ENCODE measurements around the gene PRCP. TPM values are rescaled to one million over a fixed set of nuclear protein-coding genes. Genes with fewer than 3 reads are reported as not detected.

PRCP gene
- polyA plus RNA-seq, 1 of the 3 experiments (the other 2 are of a cell fraction) = 65.0 TPM

DNA sequence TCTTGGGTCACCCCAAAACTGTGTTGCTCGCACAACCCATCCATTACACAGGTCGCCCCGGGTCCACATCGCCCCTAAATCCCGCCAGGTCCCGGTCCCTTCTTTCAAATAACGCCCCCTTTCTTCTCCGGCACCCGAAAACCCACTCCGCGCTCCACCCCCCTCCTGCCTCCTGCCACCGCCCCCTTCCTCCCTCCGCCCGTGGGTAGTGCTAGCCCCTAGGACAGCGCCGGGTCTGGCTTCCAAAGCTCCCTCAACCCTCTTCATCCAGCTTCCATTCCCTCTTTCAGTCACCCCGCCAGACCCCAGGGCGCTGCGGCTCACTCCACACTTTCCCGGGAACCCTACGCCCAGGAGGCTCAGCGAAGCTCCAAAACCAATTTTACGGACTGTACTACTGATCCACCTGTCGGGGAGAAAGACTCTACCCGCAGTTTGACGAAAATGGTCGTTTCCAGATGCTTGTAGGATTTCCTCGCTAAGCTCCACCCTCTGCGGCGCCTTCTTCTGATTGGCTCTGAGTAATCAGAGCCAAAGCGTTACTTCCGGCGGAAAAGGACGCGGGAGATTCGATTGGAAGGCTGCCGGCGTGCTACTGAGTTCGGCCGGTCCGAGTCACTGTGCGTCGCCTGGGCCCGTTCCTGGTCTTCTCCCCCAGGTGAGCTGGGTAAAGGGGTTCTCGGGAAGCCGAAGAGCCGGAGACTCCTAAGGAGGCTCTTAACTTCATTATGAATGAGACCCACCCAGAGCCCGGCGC, 1.1 kb upstream of the PRCP start, which contains the start of gene DDIAS:
Gene DDIAS (plus strand): TSS at position 572 of the 757 bp plus-strand sequence. CDS start 13,003 bp downstream, outside the sequence.
- Histone ChIP-seq H3F3A (replicated peaks; ENCODE audit: insufficient read depth) (no peaks in the 10 kb centered on the region), H4K20me1 (ENCODE audit: insufficient read depth) (no peaks in the 10 kb centered on the region), H3K4me3 (ENCODE audit: low read depth in 2 of 2, low read length in 1 of 2) (peak within 1 kb of the TSS; percentile 78 to 90), H3K9me2 (no peaks in the 10 kb centered on the region), H2AFZ (ENCODE audit: low read depth) (peak within 1 kb of the TSS; percentile 87), H3K9ac (peak within 1 kb of the TSS; percentile 48; the same call in 1 of the 2 replicates), H3K4me1 (ENCODE audit: control insufficient read depth in 1 of 2, insufficient read depth in 2 of 2, low read depth in 1 of 2, low read length in 1 of 2) (peaks cover 0 to 24% of the 10 kb centered on the region in 2 experiments; a peak in 3 of 4 replicates), H3K9me3 (no peaks in the 10 kb centered on the region), H3K27me3 (ENCODE audit: insufficient read depth) (no peaks in the 10 kb centered on the region), H3K27ac (ENCODE audit: low read depth in 2 of 2, low read length in 1 of 2) (peak within 1 kb of the TSS; percentile 70 to 95), H3K4me2 (peak within 1 kb of the TSS; percentile 87), H3K79me2 (ENCODE audit: insufficient read depth) (peaks cover 49% of the 10 kb centered on the region), H3K36me3 (replicated peaks in 1 of 2; ENCODE audit: control insufficient read depth in 1 of 2, insufficient read depth in 2 of 2, low read length in 1 of 2) (no peaks in the 10 kb centered on the region)
- TF ChIP-seq FOXM1 (IDR thresholded peaks at IDR 0.05; ENCODE audit: low read depth) (no peak), SMC3 (IDR thresholded peaks at IDR 0.05; ENCODE audit: low read depth, low read length) (no peak), GATA2 (CRISPR knock-in tag; IDR thresholded peaks at IDR 0.05) (no peak), RFX5 (IDR thresholded peaks at IDR 0.05; ENCODE audit: low read length) (peak; percentile 49; the same call in 1 of the 2 replicates), FOXJ3 (CRISPR knock-in tag; IDR thresholded peaks at IDR 0.05) (no peak), CTCF (IDR thresholded peaks at IDR 0.05) (no peak), GABPA (IDR thresholded peaks at IDR 0.05; ENCODE audit: low read depth) (peak; percentile 81), MXI1 (IDR thresholded peaks at IDR 0.05; ENCODE audit: low read depth, low read length) (peak; percentile 100), SIN3A (IDR thresholded peaks at IDR 0.05; ENCODE audit: borderline replicate concordance, low read depth, low read length) (peak; percentile 100), TAF1 (IDR thresholded peaks at IDR 0.05; ENCODE audit: borderline replicate concordance, low read depth, low read length) (no peak; the same call in 1 of the 2 replicates), CHD2 (IDR thresholded peaks at IDR 0.05; ENCODE audit: low read length, partially characterized antibody) (peak; percentile 73), POLR2AphosphoS5 (IDR thresholded peaks at IDR 0.05; ENCODE audit: low read depth, low read length) (peak; percentile 44; the same call in 1 of the 2 replicates), USF2 (IDR thresholded peaks at IDR 0.05; ENCODE audit: borderline replicate concordance, low read depth, low read length) (no peak), RCOR1 (IDR thresholded peaks at IDR 0.05; ENCODE audit: low read length) (no peak), NRF1 (IDR thresholded peaks at IDR 0.05; ENCODE audit: low read depth, low read length) (no peak)
- TF ChIP-seq, protein P1, sequence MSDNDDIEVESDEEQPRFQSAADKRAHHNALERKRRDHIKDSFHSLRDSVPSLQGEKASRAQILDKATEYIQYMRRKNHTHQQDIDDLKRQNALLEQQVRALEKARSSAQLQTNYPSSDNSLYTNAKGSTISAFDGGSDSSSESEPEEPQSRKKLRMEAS (IDR thresholded peaks at IDR 0.05; ENCODE audit: low read depth) = peak; percentile 98
- TF ChIP-seq, protein P2, sequence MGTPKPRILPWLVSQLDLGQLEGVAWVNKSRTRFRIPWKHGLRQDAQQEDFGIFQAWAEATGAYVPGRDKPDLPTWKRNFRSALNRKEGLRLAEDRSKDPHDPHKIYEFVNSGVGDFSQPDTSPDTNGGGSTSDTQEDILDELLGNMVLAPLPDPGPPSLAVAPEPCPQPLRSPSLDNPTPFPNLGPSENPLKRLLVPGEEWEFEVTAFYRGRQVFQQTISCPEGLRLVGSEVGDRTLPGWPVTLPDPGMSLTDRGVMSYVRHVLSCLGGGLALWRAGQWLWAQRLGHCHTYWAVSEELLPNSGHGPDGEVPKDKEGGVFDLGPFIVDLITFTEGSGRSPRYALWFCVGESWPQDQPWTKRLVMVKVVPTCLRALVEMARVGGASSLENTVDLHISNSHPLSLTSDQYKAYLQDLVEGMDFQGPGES (IDR thresholded peaks at IDR 0.05; ENCODE audit: low read depth, low read length) = 0 out of 2 replicates have a peak, but pooled peaks have one; percentile 23
- TF ChIP-seq, protein P3, sequence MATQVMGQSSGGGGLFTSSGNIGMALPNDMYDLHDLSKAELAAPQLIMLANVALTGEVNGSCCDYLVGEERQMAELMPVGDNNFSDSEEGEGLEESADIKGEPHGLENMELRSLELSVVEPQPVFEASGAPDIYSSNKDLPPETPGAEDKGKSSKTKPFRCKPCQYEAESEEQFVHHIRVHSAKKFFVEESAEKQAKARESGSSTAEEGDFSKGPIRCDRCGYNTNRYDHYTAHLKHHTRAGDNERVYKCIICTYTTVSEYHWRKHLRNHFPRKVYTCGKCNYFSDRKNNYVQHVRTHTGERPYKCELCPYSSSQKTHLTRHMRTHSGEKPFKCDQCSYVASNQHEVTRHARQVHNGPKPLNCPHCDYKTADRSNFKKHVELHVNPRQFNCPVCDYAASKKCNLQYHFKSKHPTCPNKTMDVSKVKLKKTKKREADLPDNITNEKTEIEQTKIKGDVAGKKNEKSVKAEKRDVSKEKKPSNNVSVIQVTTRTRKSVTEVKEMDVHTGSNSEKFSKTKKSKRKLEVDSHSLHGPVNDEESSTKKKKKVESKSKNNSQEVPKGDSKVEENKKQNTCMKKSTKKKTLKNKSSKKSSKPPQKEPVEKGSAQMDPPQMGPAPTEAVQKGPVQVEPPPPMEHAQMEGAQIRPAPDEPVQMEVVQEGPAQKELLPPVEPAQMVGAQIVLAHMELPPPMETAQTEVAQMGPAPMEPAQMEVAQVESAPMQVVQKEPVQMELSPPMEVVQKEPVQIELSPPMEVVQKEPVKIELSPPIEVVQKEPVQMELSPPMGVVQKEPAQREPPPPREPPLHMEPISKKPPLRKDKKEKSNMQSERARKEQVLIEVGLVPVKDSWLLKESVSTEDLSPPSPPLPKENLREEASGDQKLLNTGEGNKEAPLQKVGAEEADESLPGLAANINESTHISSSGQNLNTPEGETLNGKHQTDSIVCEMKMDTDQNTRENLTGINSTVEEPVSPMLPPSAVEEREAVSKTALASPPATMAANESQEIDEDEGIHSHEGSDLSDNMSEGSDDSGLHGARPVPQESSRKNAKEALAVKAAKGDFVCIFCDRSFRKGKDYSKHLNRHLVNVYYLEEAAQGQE (IDR thresholded peaks at IDR 0.05; ENCODE audit: low read depth, low read length) = no peak
- WGBS (ENCODE audit: low lambda C conversion rate) = under 1% methylated on average over 49 of the region's 49 CpGs
- DNase-seq = peak; percentile 85
- POLR2A ChIA-PET = interaction anchor here (0.6 to 2.3 kb wide), 7 partner anchors 9 to 385 kb away, joined by 3 to 11 read pairs (median 5); partner anchors contain the start of genes CCDC90B, FAM181B, PCF11 and RAB30
- CTCF ChIA-PET = interaction anchor here (0.8 to 4.1 kb wide), 11 partner anchors 10 to 918 kb away, joined by 3 to 40 read pairs (median 4); partner anchors contain the start of gene FAM181B

Data from SK-N-SH (cell line).